DMS53 treated with DMSO at 0.1 percent for 48 hours (cell line): ENCODE measurements around the gene PCNX1.
"Not testable (repeated sequence)": the region's sequence is repeated elsewhere in the genome, so short reads cannot be mapped to it uniquely, and the experiment has no call there.

ENCODE experiments used
- DNase-seq: peaks from one replicate; lab custom pipeline; 2025; ENCODE audit not compliant: unreplicated experiment; lab: John Stamatoyannopoulos, UW

PCNX1 gene

GRCh38 chr14:70907176-70907995 lies at the start of gene PCNX1:
Gene PCNX1, plus strand, starts transcription at chr14:70907459. Its CDS starts 392 bp downstream, at chr14:70907851.
- peak; percentile 59 for DNase-seq

GRCh38 chr14:70857496-70857890 lies 49.8 kb upstream of the PCNX1 start:
- no peak for DNase-seq

GRCh38 chr14:70858641-70859040 lies 48.6 kb upstream of the PCNX1 start:
- no peak for DNase-seq

- not testable (repeated sequence) for DNase-seq
Observed at GRCh38 chr14:70866992-70867391, 40.3 kb upstream of the PCNX1 start.

- no peak for DNase-seq
Observed at GRCh38 chr14:70871001-70871400, 36.3 kb upstream of the PCNX1 start.

- no peak for DNase-seq
Observed at GRCh38 chr14:70871863-70872677, 35.2 kb upstream of the PCNX1 start.

GRCh38 chr14:70872678-70873020 lies 34.6 kb upstream of the PCNX1 start:
- no peak for DNase-seq

- no peak for DNase-seq
Observed at GRCh38 chr14:70873627-70874026, 33.6 kb upstream of the PCNX1 start.

- DNase-seq: not testable (repeated sequence)
Observed at GRCh38 chr14:70875811-70876460, 31.3 kb upstream of the PCNX1 start.

- no peak for DNase-seq
Observed at GRCh38 chr14:70879448-70879847, 27.8 kb upstream of the PCNX1 start.

- DNase-seq: not testable (repeated sequence)
Observed at GRCh38 chr14:70880888-70881287, 26.4 kb upstream of the PCNX1 start.

- DNase-seq: no peak
Observed at GRCh38 chr14:70881549-70882177, 25.6 kb upstream of the PCNX1 start.

GRCh38 chr14:70882776-70883492 lies 24.3 kb upstream of the PCNX1 start:
- no peak for DNase-seq

- no peak for DNase-seq
Observed at GRCh38 chr14:70884595-70885342, 22.5 kb upstream of the PCNX1 start.

GRCh38 chr14:70885343-70886022 lies 21.8 kb upstream of the PCNX1 start:
- DNase-seq: no peak

- DNase-seq: no peak
Observed at GRCh38 chr14:70886421-70887206, 20.6 kb upstream of the PCNX1 start.

GRCh38 chr14:70887207-70887681 lies 20.0 kb upstream of the PCNX1 start:
- no peak for DNase-seq

- DNase-seq: no peak
Observed at GRCh38 chr14:70887737-70888499, 19.3 kb upstream of the PCNX1 start.
